Measurements from ENCODE around the gene IFITM1. TPM values are rescaled to one million over a fixed set of nuclear protein-coding genes. Genes with fewer than 3 reads are reported as not detected.
A peak's percentile ranks its signal among the peaks of the same experiment; 100 is the strongest.
"Not testable (repeated sequence)": the region's sequence is repeated elsewhere in the genome, so short reads cannot be mapped to it uniquely, and the experiment has no call there.

Gene IFITM1
- total RNA-seq, 3 donors from 2014 or later, result 99.3 to 144 (median 120) TPM

- H3K27me3 Mint-ChIP-seq (ENCODE audit: low read depth); H3K36me3 Mint-ChIP-seq (ENCODE audit: insufficient read depth); DNase-seq; H3K9me3 Mint-ChIP-seq: not testable (repeated sequence)
- Mint-ChIP-seq H3K4me1 (ENCODE audit: low read depth) (peaks cover 37% of the 10 kb centered on the region), H3K4me3 (peak overlapping the region; percentile 79)
- peak; percentile 34 to 39 for ATAC-seq
Observed at GRCh38 chr11:318405-319120, 4.7 kb downstream of the IFITM1 start.

- DNase-seq; H3K36me3 Mint-ChIP-seq (ENCODE audit: insufficient read depth); H3K27me3 Mint-ChIP-seq (ENCODE audit: low read depth); H3K9me3 Mint-ChIP-seq: not testable (repeated sequence)
- peaks cover 37% of the 10 kb centered on the region for H3K4me1 Mint-ChIP-seq (ENCODE audit: low read depth)
- peak overlapping the region; percentile 79 for H3K4me3 Mint-ChIP-seq
- peak; percentile 11 to 28 for ATAC-seq
Observed at GRCh38 chr11:319121-319887, 5.5 kb downstream of the IFITM1 start.

GRCh38 chr11:319888-320273 is 6.0 kb downstream of the IFITM1 start:
- Mint-ChIP-seq H3K4me3 (peak overlapping the region; percentile 79), H3K4me1 (ENCODE audit: low read depth) (peaks cover 43% of the 10 kb centered on the region)
- not testable (repeated sequence) for H3K9me3 Mint-ChIP-seq; H3K27me3 Mint-ChIP-seq (ENCODE audit: low read depth); DNase-seq; H3K36me3 Mint-ChIP-seq (ENCODE audit: insufficient read depth)
- peak; percentile 5 for ATAC-seq

- DNase-seq (no peak), ATAC-seq (no peak)
- Mint-ChIP-seq H3K36me3 (ENCODE audit: insufficient read depth) (no peaks in the 10 kb centered on the region), H3K9me3 (no peaks in the 10 kb centered on the region), H3K4me3 (no peak overlapping the region), H3K27me3 (ENCODE audit: low read depth) (no peaks in the 10 kb centered on the region), H3K4me1 (ENCODE audit: low read depth) (peaks cover 54% of the 10 kb centered on the region)
Observed at GRCh38 chr11:324156-324555, 10.3 kb downstream of the IFITM1 start.

GRCh38 chr11:324593-325517 is 11.0 kb downstream of the IFITM1 start:
- H3K9me3 Mint-ChIP-seq; H3K27me3 Mint-ChIP-seq (ENCODE audit: low read depth); H3K36me3 Mint-ChIP-seq (ENCODE audit: insufficient read depth); DNase-seq; ATAC-seq: not testable (repeated sequence)
- Mint-ChIP-seq H3K4me1 (ENCODE audit: low read depth) (peaks cover 56% of the 10 kb centered on the region), H3K4me3 (peak overlapping the region; percentile 14)

GRCh38 chr11:325796-326591 is 12.2 kb downstream of the IFITM1 start:
- peak in 1 of 2 donors; percentile 5 for ATAC-seq
- Mint-ChIP-seq H3K4me1 (ENCODE audit: low read depth) (peaks cover 57% of the 10 kb centered on the region), H3K27me3 (ENCODE audit: low read depth) (no peaks in the 10 kb centered on the region), H3K36me3 (ENCODE audit: insufficient read depth) (no peaks in the 10 kb centered on the region), H3K4me3 (peak overlapping the region; percentile 13), H3K9me3 (no peaks in the 10 kb centered on the region)
- no peak for DNase-seq

GRCh38 chr11:326592-326841 is 12.7 kb downstream of the IFITM1 start:
- H3K27me3 Mint-ChIP-seq (ENCODE audit: low read depth), result no peaks in the 10 kb centered on the region
- H3K4me3 Mint-ChIP-seq, result peak overlapping the region; percentile 1
- DNase-seq (no peak), ATAC-seq (peak in 1 of 2 donors; percentile 19)
- peaks cover 62% of the 10 kb centered on the region for H3K4me1 Mint-ChIP-seq (ENCODE audit: low read depth)
- no peaks in the 10 kb centered on the region for H3K36me3 Mint-ChIP-seq (ENCODE audit: insufficient read depth)
- H3K9me3 Mint-ChIP-seq, result no peaks in the 10 kb centered on the region

GRCh38 chr11:326842-327580 is 13.2 kb downstream of the IFITM1 start:
- DNase-seq (no peak), ATAC-seq (peak; percentile 44)
- peaks cover 67% of the 10 kb centered on the region for H3K4me1 Mint-ChIP-seq (ENCODE audit: low read depth)
- no peaks in the 10 kb centered on the region for H3K36me3 Mint-ChIP-seq (ENCODE audit: insufficient read depth)
- no peaks in the 10 kb centered on the region for H3K9me3 Mint-ChIP-seq
- no peaks in the 10 kb centered on the region for H3K27me3 Mint-ChIP-seq (ENCODE audit: low read depth)
- peak overlapping the region; percentile 56 for H3K4me3 Mint-ChIP-seq

GRCh38 chr11:327581-327923 is 13.7 kb downstream of the IFITM1 start:
- Mint-ChIP-seq H3K4me1 (ENCODE audit: low read depth) (peaks cover 70% of the 10 kb centered on the region), H3K4me3 (peak overlapping the region; percentile 56)
- no peak for ATAC-seq

GRCh38 chr11:328012-328411 is 14.2 kb downstream of the IFITM1 start:
- no peaks in the 10 kb centered on the region for H3K27me3 Mint-ChIP-seq (ENCODE audit: low read depth)
- ATAC-seq (no peak), DNase-seq (no peak)
- H3K9me3 Mint-ChIP-seq, result no peaks in the 10 kb centered on the region
- peaks cover 74% of the 10 kb centered on the region for H3K4me1 Mint-ChIP-seq (ENCODE audit: low read depth)
- no peak overlapping the region for H3K4me3 Mint-ChIP-seq
- H3K36me3 Mint-ChIP-seq (ENCODE audit: insufficient read depth), result no peaks in the 10 kb centered on the region

More at GRCh38 chr11:327581-327923, 13.7 kb downstream of the IFITM1 start:
- Mint-ChIP-seq H3K27me3 (ENCODE audit: low read depth) (no peaks in the 10 kb centered on the region), H3K9me3 (no peaks in the 10 kb centered on the region), H3K36me3 (ENCODE audit: insufficient read depth) (no peaks in the 10 kb centered on the region)
- DNase-seq, result no peak

- not testable (repeated sequence) for H3K27me3 Mint-ChIP-seq (ENCODE audit: low read depth); DNase-seq; H3K9me3 Mint-ChIP-seq; H3K4me3 Mint-ChIP-seq; ATAC-seq; H3K36me3 Mint-ChIP-seq (ENCODE audit: insufficient read depth)
- peaks cover 72% of the 10 kb centered on the region for H3K4me1 Mint-ChIP-seq (ENCODE audit: low read depth)
Observed at GRCh38 chr11:328516-329100, 14.8 kb downstream of the IFITM1 start.

- H3K4me1 Mint-ChIP-seq (ENCODE audit: low read depth), result peaks cover 63% of the 10 kb centered on the region
- no peaks in the 10 kb centered on the region for H3K27me3 Mint-ChIP-seq (ENCODE audit: low read depth)
- DNase-seq (no peak), ATAC-seq (no peak)
- no peak overlapping the region for H3K4me3 Mint-ChIP-seq
- H3K36me3 Mint-ChIP-seq (ENCODE audit: insufficient read depth), result no peaks in the 10 kb centered on the region
- no peaks in the 10 kb centered on the region for H3K9me3 Mint-ChIP-seq
Observed at GRCh38 chr11:329886-330253, 16.0 kb downstream of the IFITM1 start.

GRCh38 chr11:330307-330693 is 16.5 kb downstream of the IFITM1 start:
- no peak for DNase-seq
- H3K27me3 Mint-ChIP-seq (ENCODE audit: low read depth), result no peaks in the 10 kb centered on the region
- no peak overlapping the region for H3K4me3 Mint-ChIP-seq
- ATAC-seq, result no peak
- no peaks in the 10 kb centered on the region for H3K36me3 Mint-ChIP-seq (ENCODE audit: insufficient read depth)
- H3K4me1 Mint-ChIP-seq (ENCODE audit: low read depth), result peaks cover 61% of the 10 kb centered on the region
- H3K9me3 Mint-ChIP-seq, result no peaks in the 10 kb centered on the region

Data from activated T-cell treated with anti-CD3 and anti-CD28 coated beads, Interleukin-2, amount 50 U/mL, for 4 hours (primary cell).